Measurements from ENCODE around the gene LAPTM5. TPM values are rescaled to one million over a fixed set of nuclear protein-coding genes. Genes with fewer than 3 reads are reported as not detected.

LAPTM5 gene
- total RNA-seq, 1 donor from 2014 or later: 0.56 TPM

DNA sequence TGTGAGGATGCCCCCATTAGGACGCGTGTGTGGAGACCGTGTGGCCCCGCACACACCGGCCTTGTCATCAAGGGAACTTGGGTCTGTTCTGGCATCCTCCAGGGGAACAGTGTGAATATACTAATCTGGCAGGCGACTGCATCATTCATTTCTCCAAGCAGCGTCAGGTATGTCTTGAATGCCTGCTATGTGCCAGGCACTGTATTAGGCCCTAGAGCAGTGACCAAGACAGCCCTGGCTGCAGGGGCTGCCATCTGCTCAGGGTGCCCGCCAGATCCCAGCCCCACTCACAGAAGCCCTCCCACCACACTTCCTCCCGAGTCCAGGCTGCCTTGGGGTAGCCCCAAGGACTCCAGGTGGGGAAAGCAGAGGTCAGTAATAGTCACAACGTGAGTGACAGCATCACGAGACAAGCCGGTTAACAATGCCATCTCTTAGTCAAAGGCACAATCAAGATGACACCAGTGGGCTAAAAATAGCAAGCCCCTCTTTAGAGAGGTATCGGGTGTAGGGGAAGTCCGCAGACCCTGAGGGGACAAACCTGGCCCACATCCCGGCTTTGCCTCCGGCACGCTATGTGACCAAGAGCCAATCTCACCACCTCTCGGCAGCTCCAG lies 7.5 kb upstream of the LAPTM5 start:
- DNase-seq: no peak
- Mint-ChIP-seq H3K9me3 (ENCODE audit: unreplicated experiment) (peaks cover 3% of the 10 kb centered on the region), H3K27ac (ENCODE audit: unreplicated experiment) (no peak overlapping the region), H3K4me1 (ENCODE audit: low read depth, unreplicated experiment) (peaks cover 14% of the 10 kb centered on the region), H3K4me3 (ENCODE audit: unreplicated experiment) (no peak overlapping the region), H3K27me3 (ENCODE audit: unreplicated experiment) (no peaks in the 10 kb centered on the region), H3K36me3 (ENCODE audit: unreplicated experiment) (no peaks in the 10 kb centered on the region)
- TF ChIP-seq, protein P1, sequence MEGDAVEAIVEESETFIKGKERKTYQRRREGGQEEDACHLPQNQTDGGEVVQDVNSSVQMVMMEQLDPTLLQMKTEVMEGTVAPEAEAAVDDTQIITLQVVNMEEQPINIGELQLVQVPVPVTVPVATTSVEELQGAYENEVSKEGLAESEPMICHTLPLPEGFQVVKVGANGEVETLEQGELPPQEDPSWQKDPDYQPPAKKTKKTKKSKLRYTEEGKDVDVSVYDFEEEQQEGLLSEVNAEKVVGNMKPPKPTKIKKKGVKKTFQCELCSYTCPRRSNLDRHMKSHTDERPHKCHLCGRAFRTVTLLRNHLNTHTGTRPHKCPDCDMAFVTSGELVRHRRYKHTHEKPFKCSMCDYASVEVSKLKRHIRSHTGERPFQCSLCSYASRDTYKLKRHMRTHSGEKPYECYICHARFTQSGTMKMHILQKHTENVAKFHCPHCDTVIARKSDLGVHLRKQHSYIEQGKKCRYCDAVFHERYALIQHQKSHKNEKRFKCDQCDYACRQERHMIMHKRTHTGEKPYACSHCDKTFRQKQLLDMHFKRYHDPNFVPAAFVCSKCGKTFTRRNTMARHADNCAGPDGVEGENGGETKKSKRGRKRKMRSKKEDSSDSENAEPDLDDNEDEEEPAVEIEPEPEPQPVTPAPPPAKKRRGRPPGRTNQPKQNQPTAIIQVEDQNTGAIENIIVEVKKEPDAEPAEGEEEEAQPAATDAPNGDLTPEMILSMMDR (IDR thresholded peaks at IDR 0.05; ENCODE audit: partially characterized antibody, unreplicated experiment): no peak

GRCh38 chr1:30764396-30764795 lies 6.8 kb upstream of the LAPTM5 start:
- no peak for DNase-seq
- H3K27me3 Mint-ChIP-seq (ENCODE audit: unreplicated experiment): no peaks in the 10 kb centered on the region
- no peaks in the 10 kb centered on the region for H3K36me3 Mint-ChIP-seq (ENCODE audit: unreplicated experiment)
- H3K4me1 Mint-ChIP-seq (ENCODE audit: low read depth, unreplicated experiment): peaks cover 17% of the 10 kb centered on the region
- TF ChIP-seq, protein P1 (IDR thresholded peaks at IDR 0.05; ENCODE audit: partially characterized antibody, unreplicated experiment): no peak
- H3K4me3 Mint-ChIP-seq (ENCODE audit: unreplicated experiment): no peak overlapping the region
- H3K27ac Mint-ChIP-seq (ENCODE audit: unreplicated experiment): no peak overlapping the region
- H3K9me3 Mint-ChIP-seq (ENCODE audit: unreplicated experiment): peaks cover 3% of the 10 kb centered on the region

DNA sequence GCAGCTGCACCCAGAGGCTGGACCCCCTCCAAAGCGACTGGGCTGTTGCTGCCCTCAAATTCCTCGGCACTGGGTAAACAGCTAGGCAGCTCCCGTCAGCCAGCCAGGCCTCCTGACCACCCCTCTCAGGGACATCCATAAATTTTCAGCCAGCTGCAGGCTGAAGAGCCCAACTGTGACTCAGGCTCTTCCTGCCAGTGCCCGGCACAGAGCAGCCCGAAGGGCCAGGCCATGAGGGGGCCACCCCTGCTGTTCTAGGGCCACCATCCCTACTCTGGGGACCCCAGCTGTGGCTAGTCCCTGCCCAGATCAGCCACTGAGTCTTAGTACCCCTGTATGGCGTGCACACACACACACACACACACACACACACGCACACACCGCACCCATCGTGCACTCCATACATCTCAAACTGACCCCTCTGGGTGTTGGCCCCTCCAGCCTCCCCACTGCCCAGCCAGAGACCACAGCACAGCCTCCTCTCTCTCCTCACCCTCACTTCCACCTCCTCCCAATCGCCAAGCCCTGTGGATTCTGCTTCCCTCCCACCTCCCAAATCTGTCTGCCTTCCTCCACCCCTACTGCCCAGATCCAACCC lies 6.2 kb upstream of the LAPTM5 start:
- Mint-ChIP-seq H3K36me3 (ENCODE audit: unreplicated experiment) (no peaks in the 10 kb centered on the region), H3K27ac (ENCODE audit: unreplicated experiment) (no peak overlapping the region), H3K4me3 (ENCODE audit: unreplicated experiment) (no peak overlapping the region), H3K4me1 (ENCODE audit: low read depth, unreplicated experiment) (peaks cover 17% of the 10 kb centered on the region), H3K27me3 (ENCODE audit: unreplicated experiment) (no peaks in the 10 kb centered on the region), H3K9me3 (ENCODE audit: unreplicated experiment) (peaks cover 1% of the 10 kb centered on the region)
- DNase-seq: no peak
- TF ChIP-seq, protein P1 (IDR thresholded peaks at IDR 0.05; ENCODE audit: partially characterized antibody, unreplicated experiment): no peak

- Mint-ChIP-seq H3K27ac (ENCODE audit: unreplicated experiment) (no peak overlapping the region), H3K4me3 (ENCODE audit: unreplicated experiment) (no peak overlapping the region), H3K36me3 (ENCODE audit: unreplicated experiment) (no peaks in the 10 kb centered on the region), H3K27me3 (ENCODE audit: unreplicated experiment) (no peaks in the 10 kb centered on the region), H3K9me3 (ENCODE audit: unreplicated experiment) (no peaks in the 10 kb centered on the region), H3K4me1 (ENCODE audit: low read depth, unreplicated experiment) (peaks cover 17% of the 10 kb centered on the region)
- TF ChIP-seq, protein P1 (IDR thresholded peaks at IDR 0.05; ENCODE audit: partially characterized antibody, unreplicated experiment): no peak
- no peak for DNase-seq
These were observed 5.5 kb upstream of the LAPTM5 start for GRCh38 chr1:30762930-30763650.
